ENCODE data around the gene VEGFA.

Gene VEGFA

GRCh38 chr6:43790031-43790430, 20.0 kb downstream of the VEGFA start:
- peaks cover 16% of the 10 kb centered on the region for H3K36me3 ChIP-seq
- peak overlapping the region; percentile 8 to 11 for H3K4me3 ChIP-seq (ENCODE audit: low read depth in 1 of 2, low read length in 1 of 2)
- no peaks in the 10 kb centered on the region for H3K9me3 ChIP-seq
- H3K4me1 ChIP-seq (ENCODE audit: control insufficient read depth in 1 of 2, insufficient read depth in 1 of 2, low read depth in 1 of 2, low read length in 1 of 2), result peaks cover 42 to 47% of the 10 kb centered on the region in 2 experiments
- TF ChIP-seq CTCF (IDR thresholded peaks at IDR 0.05), result no peak
- H3K27ac ChIP-seq, result peak overlapping the region; percentile 78
- H3K27me3 ChIP-seq, result no peaks in the 10 kb centered on the region

- H3K36me3 ChIP-seq, result no peaks in the 10 kb centered on the region
- no peak for TF ChIP-seq CTCF (IDR thresholded peaks at IDR 0.05)
- no peak overlapping the region for H3K4me3 ChIP-seq (ENCODE audit: low read depth in 1 of 2, low read length in 1 of 2)
- no peaks in the 10 kb centered on the region for H3K9me3 ChIP-seq
- H3K4me1 ChIP-seq (ENCODE audit: control insufficient read depth in 1 of 2, insufficient read depth in 1 of 2, low read depth in 1 of 2, low read length in 1 of 2), result peaks cover 61 to 66% of the 10 kb centered on the region in 2 experiments
- H3K27me3 ChIP-seq, result no peaks in the 10 kb centered on the region
- H3K27ac ChIP-seq, result peak overlapping the region; percentile 78
Measured at GRCh38 chr6:43791745-43792422, 21.9 kb downstream of the VEGFA start.

- TF ChIP-seq CTCF (IDR thresholded peaks at IDR 0.05), result no peak
Measured at GRCh38 chr6:43793154-43793874, 23.3 kb downstream of the VEGFA start.

GRCh38 chr6:43793875-43794242, 23.8 kb downstream of the VEGFA start:
- H3K27me3 ChIP-seq, result no peaks in the 10 kb centered on the region
- no peaks in the 10 kb centered on the region for H3K36me3 ChIP-seq
- no peak for TF ChIP-seq CTCF (IDR thresholded peaks at IDR 0.05)
- no peaks in the 10 kb centered on the region for H3K9me3 ChIP-seq
- H3K4me3 ChIP-seq (ENCODE audit: low read depth in 1 of 2, low read length in 1 of 2), result no peak overlapping the region
- peaks cover 79 to 81% of the 10 kb centered on the region in 2 experiments for H3K4me1 ChIP-seq (ENCODE audit: control insufficient read depth in 1 of 2, insufficient read depth in 1 of 2, low read depth in 1 of 2, low read length in 1 of 2)
- no peak overlapping the region for H3K27ac ChIP-seq

More at GRCh38 chr6:43793154-43793874, 23.3 kb downstream of the VEGFA start:
- peaks cover 75% of the 10 kb centered on the region in 2 experiments for H3K4me1 ChIP-seq (ENCODE audit: control insufficient read depth in 1 of 2, insufficient read depth in 1 of 2, low read depth in 1 of 2, low read length in 1 of 2)
- no peaks in the 10 kb centered on the region for H3K36me3 ChIP-seq
- no peaks in the 10 kb centered on the region for H3K27me3 ChIP-seq
- no peak overlapping the region for H3K27ac ChIP-seq
- H3K9me3 ChIP-seq, result no peaks in the 10 kb centered on the region
- H3K4me3 ChIP-seq (ENCODE audit: low read depth in 1 of 2, low read length in 1 of 2), result no peak overlapping the region

GRCh38 chr6:43795421-43795820, 25.4 kb downstream of the VEGFA start:
- Histone ChIP-seq H3K27ac (peak overlapping the region; percentile 90), H3K36me3 (no peaks in the 10 kb centered on the region), H3K4me1 (ENCODE audit: control insufficient read depth in 1 of 2, insufficient read depth in 1 of 2, low read depth in 1 of 2, low read length in 1 of 2) (peaks cover 79 to 81% of the 10 kb centered on the region in 2 experiments), H3K4me3 (ENCODE audit: low read depth in 1 of 2, low read length in 1 of 2) (no peak overlapping the region), H3K27me3 (no peaks in the 10 kb centered on the region), H3K9me3 (no peaks in the 10 kb centered on the region)
- TF ChIP-seq CTCF (IDR thresholded peaks at IDR 0.05), result no peak
